Measurements from ENCODE around the gene SLC25A47. TPM values are rescaled to one million over a fixed set of nuclear protein-coding genes. Genes with fewer than 3 reads are reported as not detected.

SLC25A47 gene
- total RNA-seq, 1 experiment from 2014 or later: not detected

DNA sequence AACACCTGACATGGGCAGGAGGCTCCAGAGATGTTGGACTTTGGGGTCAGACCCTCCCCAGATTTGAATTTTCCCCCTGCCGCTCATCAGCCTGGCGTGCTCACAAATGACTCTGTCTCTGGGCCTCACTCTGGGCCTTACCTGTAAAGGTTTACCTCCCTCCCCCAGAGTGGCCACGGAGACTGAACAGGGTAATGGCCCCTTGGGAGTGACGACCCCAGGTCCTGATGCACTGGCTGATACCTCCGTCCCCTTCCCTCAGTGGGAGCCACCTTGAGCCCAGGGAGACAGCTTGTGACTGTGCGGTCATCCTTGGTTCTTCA is 23.9 kb upstream of the SLC25A47 start:
- intact Hi-C loops (cut with micrococcal nuclease; ENCODE audit: unreplicated experiment) (no loop called here), in situ Hi-C loops (cut with HindIII; ENCODE audit: low pct_unique_long_range_greater_than_20kb, low sequenced_read_pairs) (no loop called here)
- H3K36me3 ChIP-seq (ENCODE audit: control insufficient read depth, insufficient read depth, low read length): no peaks in the 10 kb centered on the region
- peaks cover 2% of the 10 kb centered on the region for H3K4me1 ChIP-seq (ENCODE audit: control insufficient read depth, insufficient read depth, low read length)
- H3K9me3 ChIP-seq (ENCODE audit: control insufficient read depth, insufficient read depth, low read depth, low read length): no peaks in the 10 kb centered on the region
- ChIA-PET POLR2A (no interaction called here), CTCF (no interaction called here)
- no peak for DNase-seq (ENCODE audit: low read depth, low spot score)
- no peak overlapping the region for H3K4me3 ChIP-seq (ENCODE audit: low read depth in 2 of 2, low read length in 2 of 2)
- H3K27me3 ChIP-seq (ENCODE audit: control insufficient read depth, insufficient read depth, low read length): no peaks in the 10 kb centered on the region
- no peak overlapping the region for H3K27ac ChIP-seq (ENCODE audit: low read length)
- BruUV-seq (replicated peaks): no TSS peak
- ATAC-seq: no peak
- TF ChIP-seq POLR2AphosphoS5 (IDR thresholded peaks at IDR 0.05; ENCODE audit: low read depth, low read length): no peak

DNA sequence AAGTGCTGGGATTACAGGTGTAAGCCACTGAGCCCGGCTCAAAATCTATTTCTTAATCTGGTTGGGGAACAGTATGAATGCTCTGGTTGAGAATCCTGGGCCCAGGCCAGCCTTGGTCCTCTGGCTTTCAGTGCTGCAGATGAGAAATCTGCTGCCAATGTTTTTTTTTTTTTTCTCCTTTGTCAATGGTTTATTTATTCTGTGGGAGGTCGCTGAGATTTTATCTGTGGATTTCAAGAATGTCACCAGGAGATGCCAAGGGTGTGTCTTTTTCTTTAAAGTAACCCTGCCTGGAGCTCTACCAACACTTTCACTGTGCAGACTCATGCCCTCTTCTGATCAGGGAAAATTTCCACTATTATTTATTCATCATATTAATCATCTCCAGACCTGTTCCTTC is 20.5 kb upstream of the SLC25A47 start:
- ATAC-seq: no peak
- H3K9me3 ChIP-seq (ENCODE audit: control insufficient read depth, insufficient read depth, low read depth, low read length): no peaks in the 10 kb centered on the region
- POLR2A ChIA-PET: no interaction called here
- no peaks in the 10 kb centered on the region for H3K27me3 ChIP-seq (ENCODE audit: control insufficient read depth, insufficient read depth, low read length)
- BruUV-seq (replicated peaks): TSS peak; percentile 41
- in situ Hi-C loops (cut with HindIII; ENCODE audit: low pct_unique_long_range_greater_than_20kb, low sequenced_read_pairs) (no loop called here), intact Hi-C loops (cut with micrococcal nuclease; ENCODE audit: unreplicated experiment) (no loop called here)
- CTCF ChIA-PET: interaction anchor here (0.6 to 0.7 kb wide), 3 partner anchors 11 to 159 kb away, joined by 3 to 5 read pairs (median 4); no protein-coding TSS in a partner anchor
- TF ChIP-seq SIN3A (IDR thresholded peaks at IDR 0.05; ENCODE audit: borderline replicate concordance, insufficient read depth, low read depth, low read length) (no peak), POLR2AphosphoS5 (IDR thresholded peaks at IDR 0.05; ENCODE audit: low read depth, low read length) (no peak), TCF7L2 (IDR thresholded peaks at IDR 0.05; ENCODE audit: low read depth, low read length) (no peak)
- TF ChIP-seq, protein P1, sequence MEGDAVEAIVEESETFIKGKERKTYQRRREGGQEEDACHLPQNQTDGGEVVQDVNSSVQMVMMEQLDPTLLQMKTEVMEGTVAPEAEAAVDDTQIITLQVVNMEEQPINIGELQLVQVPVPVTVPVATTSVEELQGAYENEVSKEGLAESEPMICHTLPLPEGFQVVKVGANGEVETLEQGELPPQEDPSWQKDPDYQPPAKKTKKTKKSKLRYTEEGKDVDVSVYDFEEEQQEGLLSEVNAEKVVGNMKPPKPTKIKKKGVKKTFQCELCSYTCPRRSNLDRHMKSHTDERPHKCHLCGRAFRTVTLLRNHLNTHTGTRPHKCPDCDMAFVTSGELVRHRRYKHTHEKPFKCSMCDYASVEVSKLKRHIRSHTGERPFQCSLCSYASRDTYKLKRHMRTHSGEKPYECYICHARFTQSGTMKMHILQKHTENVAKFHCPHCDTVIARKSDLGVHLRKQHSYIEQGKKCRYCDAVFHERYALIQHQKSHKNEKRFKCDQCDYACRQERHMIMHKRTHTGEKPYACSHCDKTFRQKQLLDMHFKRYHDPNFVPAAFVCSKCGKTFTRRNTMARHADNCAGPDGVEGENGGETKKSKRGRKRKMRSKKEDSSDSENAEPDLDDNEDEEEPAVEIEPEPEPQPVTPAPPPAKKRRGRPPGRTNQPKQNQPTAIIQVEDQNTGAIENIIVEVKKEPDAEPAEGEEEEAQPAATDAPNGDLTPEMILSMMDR (IDR thresholded peaks at IDR 0.05): no peak
- TF ChIP-seq, protein P2, sequence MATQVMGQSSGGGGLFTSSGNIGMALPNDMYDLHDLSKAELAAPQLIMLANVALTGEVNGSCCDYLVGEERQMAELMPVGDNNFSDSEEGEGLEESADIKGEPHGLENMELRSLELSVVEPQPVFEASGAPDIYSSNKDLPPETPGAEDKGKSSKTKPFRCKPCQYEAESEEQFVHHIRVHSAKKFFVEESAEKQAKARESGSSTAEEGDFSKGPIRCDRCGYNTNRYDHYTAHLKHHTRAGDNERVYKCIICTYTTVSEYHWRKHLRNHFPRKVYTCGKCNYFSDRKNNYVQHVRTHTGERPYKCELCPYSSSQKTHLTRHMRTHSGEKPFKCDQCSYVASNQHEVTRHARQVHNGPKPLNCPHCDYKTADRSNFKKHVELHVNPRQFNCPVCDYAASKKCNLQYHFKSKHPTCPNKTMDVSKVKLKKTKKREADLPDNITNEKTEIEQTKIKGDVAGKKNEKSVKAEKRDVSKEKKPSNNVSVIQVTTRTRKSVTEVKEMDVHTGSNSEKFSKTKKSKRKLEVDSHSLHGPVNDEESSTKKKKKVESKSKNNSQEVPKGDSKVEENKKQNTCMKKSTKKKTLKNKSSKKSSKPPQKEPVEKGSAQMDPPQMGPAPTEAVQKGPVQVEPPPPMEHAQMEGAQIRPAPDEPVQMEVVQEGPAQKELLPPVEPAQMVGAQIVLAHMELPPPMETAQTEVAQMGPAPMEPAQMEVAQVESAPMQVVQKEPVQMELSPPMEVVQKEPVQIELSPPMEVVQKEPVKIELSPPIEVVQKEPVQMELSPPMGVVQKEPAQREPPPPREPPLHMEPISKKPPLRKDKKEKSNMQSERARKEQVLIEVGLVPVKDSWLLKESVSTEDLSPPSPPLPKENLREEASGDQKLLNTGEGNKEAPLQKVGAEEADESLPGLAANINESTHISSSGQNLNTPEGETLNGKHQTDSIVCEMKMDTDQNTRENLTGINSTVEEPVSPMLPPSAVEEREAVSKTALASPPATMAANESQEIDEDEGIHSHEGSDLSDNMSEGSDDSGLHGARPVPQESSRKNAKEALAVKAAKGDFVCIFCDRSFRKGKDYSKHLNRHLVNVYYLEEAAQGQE (IDR thresholded peaks at IDR 0.05; ENCODE audit: insufficient read depth in 1 of 2, low read depth in 2 of 2, low read length in 1 of 2): no peak
- H3K4me3 ChIP-seq (ENCODE audit: low read depth in 2 of 2, low read length in 2 of 2): no peak overlapping the region
- H3K36me3 ChIP-seq (ENCODE audit: control insufficient read depth, insufficient read depth, low read length): no peaks in the 10 kb centered on the region; the same call in 1 of the 2 replicates
- peaks cover 8% of the 10 kb centered on the region for H3K4me1 ChIP-seq (ENCODE audit: control insufficient read depth, insufficient read depth, low read length)
- DNase-seq (ENCODE audit: low read depth, low spot score): no peak
- no peak overlapping the region for H3K27ac ChIP-seq (ENCODE audit: low read length)

DNA sequence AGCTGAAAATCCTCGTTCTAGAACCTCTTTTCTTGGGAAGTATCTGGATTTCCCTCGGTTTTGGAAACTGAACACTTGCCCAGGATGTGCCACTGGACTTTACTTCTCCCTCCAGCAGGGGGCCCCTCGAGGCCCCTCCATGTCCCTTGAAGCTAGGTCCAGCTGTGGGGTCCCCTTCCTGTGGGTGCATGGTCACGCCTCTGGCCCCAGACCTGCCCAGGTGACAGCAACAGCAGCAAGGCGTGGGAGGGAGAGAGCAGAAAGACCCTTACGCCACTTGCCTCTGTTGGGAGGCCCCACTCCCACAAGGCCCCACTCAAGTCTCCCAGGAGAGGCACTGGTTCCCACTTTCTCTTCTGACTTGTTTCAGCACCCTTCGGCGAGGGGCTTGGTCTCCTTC is 20.0 kb upstream of the SLC25A47 start:
- Histone ChIP-seq H3K27ac (ENCODE audit: low read length) (no peak overlapping the region), H3K36me3 (ENCODE audit: control insufficient read depth, insufficient read depth, low read length) (no peaks in the 10 kb centered on the region; the same call in 1 of the 2 replicates), H3K4me3 (ENCODE audit: low read depth in 2 of 2, low read length in 2 of 2) (no peak overlapping the region), H3K27me3 (ENCODE audit: control insufficient read depth, insufficient read depth, low read length) (no peaks in the 10 kb centered on the region), H3K9me3 (ENCODE audit: control insufficient read depth, insufficient read depth, low read depth, low read length) (no peaks in the 10 kb centered on the region), H3K4me1 (ENCODE audit: control insufficient read depth, insufficient read depth, low read length) (peaks cover 8% of the 10 kb centered on the region)
- DNase-seq (ENCODE audit: low read depth, low spot score) (no peak), ATAC-seq (no peak)
- ChIA-PET POLR2A (no interaction called here), CTCF (interaction anchor here (0.6 to 0.7 kb wide), 3 partner anchors 12 to 159 kb away, joined by 3 to 4 read pairs (median 3); no protein-coding TSS in a partner anchor)
- in situ Hi-C loops (cut with HindIII; ENCODE audit: low pct_unique_long_range_greater_than_20kb, low sequenced_read_pairs): no loop called here
- intact Hi-C loops (cut with micrococcal nuclease; ENCODE audit: unreplicated experiment): no loop called here
- TF ChIP-seq, protein P1 (IDR thresholded peaks at IDR 0.05): peak; percentile 84
- no peak for TF ChIP-seq SIN3A (IDR thresholded peaks at IDR 0.05; ENCODE audit: borderline replicate concordance, insufficient read depth, low read depth, low read length)
- BruUV-seq (replicated peaks): no TSS peak
